IMR-90 (cell line): ENCODE results near the gene DBNL. TPM values are rescaled to one million over a fixed set of nuclear protein-coding genes. Genes with fewer than 3 reads are reported as not detected.

ENCODE experiments used
- ATAC-seq: fragments of 200-7000 bp; cut with Tn5 transposase; 2 replicates; pipeline ENCODE4 v1.9.1; 2020; ENCODE audit warnings: low read depth, mild to moderate bottlenecking, moderate library complexity
- BruUV-seq: library from RNA; stranded (reverse); fragments of 400-500 nt; replicated peaks from 2 replicates; lab custom pipeline; 2021; lab: Mats Ljungman, UMichigan
- CTCF ChIA-PET: fragments of 300-600 bp; formaldehyde crosslinking; extraction: SDS; loops from one replicate; lab custom pipeline; 2021; ENCODE audit warnings: antibody characterized with exemption; lab: Yijun Ruan, JAX
- POLR2A ChIA-PET: fragments of 300-600 bp; sonication (Branson Sonifier 250); formaldehyde crosslinking; loops from one replicate; lab custom pipeline; 2022; ENCODE audit warnings: antibody characterized with exemption; ENCODE audit not compliant: unreplicated experiment; lab: Charles Lee
- DNase-seq: peaks from one replicate; pipeline ENCODE4 v3.0.0; 2013
- H2AFZ ChIP-seq: replicated peaks from 2 replicates; pipeline ENCODE3; 2013; ENCODE audit warnings: low read length, mild to moderate bottlenecking; ENCODE audit not compliant: poor library complexity
- H2AK5ac ChIP-seq: 2 replicates; pipeline ENCODE4 v1.6.1; 2013; ENCODE audit warnings: low read depth, low read length, inconsistent platforms
- H2AK9ac ChIP-seq: replicated peaks from 2 replicates; pipeline ENCODE3; 2013; ENCODE audit warnings: mild to moderate bottlenecking, low read depth, low read length, moderate library complexity; ENCODE audit not compliant: poor library complexity
- H2BK120ac ChIP-seq: 2 replicates; pipeline ENCODE4 v1.6.1; 2013; ENCODE audit warnings: low read depth, low read length, inconsistent platforms
- H2BK15ac ChIP-seq: 3 replicates; pipeline ENCODE4 v1.6.1; 2013; ENCODE audit warnings: low read depth, low read length, inconsistent platforms
- H2BK20ac ChIP-seq: 2 replicates; pipeline ENCODE4 v1.6.1; 2013; ENCODE audit warnings: low read depth, mild to moderate bottlenecking, inconsistent platforms, low read length, moderate library complexity
- H2BK5ac ChIP-seq: 2 replicates; pipeline ENCODE4 v1.6.1; 2013; ENCODE audit warnings: mild to moderate bottlenecking, low read depth, low read length, inconsistent platforms; ENCODE audit not compliant: poor library complexity, severe bottlenecking
- H3K14ac ChIP-seq: replicated peaks from 2 replicates; pipeline ENCODE4 v1.6.1; 2013; ENCODE audit warnings: low read depth, low read length, inconsistent platforms
- H3K18ac ChIP-seq: 2 replicates; pipeline ENCODE4 v1.6.1; 2013; ENCODE audit warnings: low read depth, low read length, control low read depth
- H3K23ac ChIP-seq: 2 replicates; pipeline ENCODE4 v1.6.1; 2013; ENCODE audit warnings: low read depth, low read length, inconsistent platforms
- H3K27ac ChIP-seq: 2 replicates; pipeline ENCODE4 v1.5.1; 2013; ENCODE audit warnings: mild to moderate bottlenecking, control low read depth, low read length; ENCODE audit not compliant: insufficient read depth
- H3K27me3 ChIP-seq: 2 replicates; pipeline ENCODE4 v1.6.1; 2013; ENCODE audit warnings: low read length; ENCODE audit not compliant: control insufficient read depth, insufficient read depth
- H3K36me3 ChIP-seq: 2 replicates; pipeline ENCODE4 v1.6.1; 2013; ENCODE audit warnings: low read length, mixed read lengths; ENCODE audit not compliant: control insufficient read depth, insufficient read depth
- H3K4ac ChIP-seq: 2 replicates; pipeline ENCODE4 v1.6.1; 2013; ENCODE audit warnings: low read depth, low read length, inconsistent platforms
- H3K4me1 ChIP-seq: 2 replicates; pipeline ENCODE4 v1.6.1; 2013; ENCODE audit warnings: low read length, mixed read lengths; ENCODE audit not compliant: control insufficient read depth, insufficient read depth
- H3K4me2 ChIP-seq: 2 replicates; pipeline ENCODE4 v1.6.1; 2013; ENCODE audit warnings: low read depth, mild to moderate bottlenecking, control low read depth, low read length, moderate library complexity
- H3K4me3 ChIP-seq: 2 replicates; pipeline ENCODE4 v1.5.1; 2013; ENCODE audit warnings: low read depth, mild to moderate bottlenecking, control low read depth, low read length, moderate library complexity; ENCODE audit not compliant: insufficient read depth
- H3K56ac ChIP-seq: 2 replicates; pipeline ENCODE4 v1.6.1; 2013; ENCODE audit warnings: low read length, inconsistent platforms; ENCODE audit not compliant: insufficient read depth; ENCODE audit errors: extremely low read depth
- H3K79me1 ChIP-seq, 2 experiments: 2 replicates each; pipeline ENCODE4 v1.6.1; 2013; ENCODE audit warnings: low read length in 2 of 2, inconsistent platforms in 1 of 2, low read depth in 1 of 2
- H3K9ac ChIP-seq: 2 replicates; pipeline ENCODE4 v1.6.1; 2013; ENCODE audit warnings: low read depth, low read length, control low read depth
- H3K9me1 ChIP-seq: 2 replicates; pipeline ENCODE4 v1.6.1; 2013; ENCODE audit warnings: low read length, inconsistent platforms; ENCODE audit not compliant: insufficient read depth
- H3K9me3 ChIP-seq: 2 replicates; pipeline ENCODE4 v1.6.1; 2013; ENCODE audit warnings: low read length; ENCODE audit not compliant: control insufficient read depth, insufficient read depth
- H4K20me1 ChIP-seq: 2 replicates; pipeline ENCODE4 v1.6.1; 2013; ENCODE audit warnings: low read length, inconsistent platforms; ENCODE audit not compliant: insufficient read depth
- H4K5ac ChIP-seq: 2 replicates; pipeline ENCODE4 v1.6.1; 2013; ENCODE audit warnings: mild to moderate bottlenecking, low read depth, low read length, control low read depth
- H4K8ac ChIP-seq, 2 experiments: 2 replicates each; pipeline ENCODE4 v1.6.1; 2013; ENCODE audit warnings: low read depth in 2 of 2, low read length in 2 of 2, control low read depth in 1 of 2, inconsistent platforms in 1 of 2
- H4K91ac ChIP-seq: 2 replicates; pipeline ENCODE4 v1.6.1; 2013; ENCODE audit warnings: low read depth, low read length, inconsistent platforms; ENCODE audit not compliant: insufficient read depth
- BHLHE40 ChIP-seq: fragments of 150-350 bp; IDR thresholded peaks from 2 replicates; pipeline ENCODE4 v1.6.1; 2016; ENCODE audit warnings: mild to moderate bottlenecking, low read depth, low read length
- CEBPB ChIP-seq: IDR thresholded peaks from 2 replicates; pipeline ENCODE4 v1.6.1; 2012; ENCODE audit warnings: low read depth, low read length, improper control_type of control experiment
- CHD1 ChIP-seq: IDR thresholded peaks from 2 replicates; pipeline ENCODE4 v1.6.1; 2012; ENCODE audit warnings: low read depth, low read length, improper control_type of control experiment
- CTCF ChIP-seq: conservative IDR thresholded peaks from 2 replicates; pipeline ENCODE4 v1.5.1; 2012; ENCODE audit warnings: mild to moderate bottlenecking, low read depth, low read length, improper control_type of control experiment
- ELK1 ChIP-seq: fragments of 150-350 bp; IDR thresholded peaks from 2 replicates; pipeline ENCODE4 v1.6.1; 2016; ENCODE audit warnings: low read depth, mild to moderate bottlenecking, low read length, moderate library complexity, borderline replicate concordance
- FOS ChIP-seq: fragments of 150-350 bp; IDR thresholded peaks from 2 replicates; pipeline ENCODE4 v1.6.1; 2016; ENCODE audit warnings: low read depth, low read length
- MAFK ChIP-seq: IDR thresholded peaks from 2 replicates; pipeline ENCODE4 v1.6.1; 2012; ENCODE audit warnings: low read depth, low read length, improper control_type of control experiment
- MAZ ChIP-seq: IDR thresholded peaks from 2 replicates; pipeline ENCODE4 v1.6.1; 2012; ENCODE audit warnings: low read depth, mild to moderate bottlenecking, low read length, improper control_type of control experiment, moderate library complexity, borderline replicate concordance
- MXI1 ChIP-seq: IDR thresholded peaks from 2 replicates; pipeline ENCODE4 v1.6.1; 2012; ENCODE audit warnings: low read depth, mild to moderate bottlenecking, low read length, moderate library complexity, borderline replicate concordance
- NFE2L2 ChIP-seq: fragments of 150-350 bp; IDR thresholded peaks from 2 replicates; pipeline ENCODE4 v1.6.1; 2016; ENCODE audit warnings: low read depth, mild to moderate bottlenecking, low read length
- POLR2A ChIP-seq: IDR thresholded peaks from 2 replicates; pipeline ENCODE4 v1.6.1; 2012; ENCODE audit warnings: mild to moderate bottlenecking, low read depth, low read length
- RAD21 ChIP-seq: IDR thresholded peaks from 2 replicates; pipeline ENCODE4 v1.6.1; 2012; ENCODE audit warnings: low read length, improper control_type of control experiment
- RCOR1 ChIP-seq: IDR thresholded peaks from 2 replicates; pipeline ENCODE4 v1.6.1; 2012; ENCODE audit warnings: mild to moderate bottlenecking, low read length, improper control_type of control experiment; ENCODE audit not compliant: insufficient replicate concordance
- RFX5 ChIP-seq: IDR thresholded peaks from 2 replicates; pipeline ENCODE4 v1.8.0; 2012; ENCODE audit warnings: low read depth, mild to moderate bottlenecking, low read length, moderate library complexity
- SMC3 ChIP-seq: fragments of 150-350 bp; IDR thresholded peaks from 2 replicates; pipeline ENCODE4 v1.6.1; 2016; ENCODE audit warnings: low read depth, mild to moderate bottlenecking, antibody characterized with exemption, low read length, moderate library complexity
- USF2 ChIP-seq: fragments of 150-350 bp; IDR thresholded peaks from 2 replicates; pipeline ENCODE4 v1.6.1; 2017; ENCODE audit warnings: mild to moderate bottlenecking, antibody characterized with exemption, low read length, low read depth
- WGBS, 2 experiments: methylation state at CpG; one replicate each; pipeline versions ENCODE4 v1.1.5 to v1.1.7; 2013; ENCODE audit warnings: missing lambda C conversion rate in 2 of 2; ENCODE audit not compliant: insufficient read length in 1 of 2; ENCODE audit errors: extremely low coverage in 2 of 2; 5-methylcytosine and 5-hydroxymethylcytosine counted together
- dilution Hi-C: fragments of 300-500 bp; cut with HindIII; formaldehyde crosslinking; loops from one replicate; pipeline ENCODE4 v1.14.3; 2018; ENCODE audit warnings: low sequenced_read_pairs; ENCODE audit not compliant: unreplicated experiment
- in situ Hi-C: fragments of 300-500 bp; cut with MboI; formaldehyde crosslinking; loops from 3 replicates; pipeline ENCODE4 v1.14.3; 2019; ENCODE audit warnings: low sequenced_read_pairs, inconsistent platforms, mixed read lengths
- intact Hi-C: fragments of 100-400 bp; cut with micrococcal nuclease; formaldehyde crosslinking; loops from 2 replicates; pipeline ENCODE4 v1.10.0; 2022
- polyA plus RNA-seq, 3 experiments: library from polyadenylated mRNA; depleted of rRNA; stranded (reverse); fragments of >200 nt; gene quantifications; 2 replicates each; pipeline ENCODE4 v1.2.3, GENCODE V29; 2012; ENCODE audit warnings: low replicate concordance in 1 of 3
- total RNA-seq: library from RNA; depleted of rRNA; stranded (reverse); fragments of >200 nt; gene quantifications from 2 replicates; pipeline ENCODE4 v1.2.3, GENCODE V29; 2012

Gene DBNL
- total and polyA plus RNA-seq, 2 of the 4 experiments (the other 2 are of a cell fraction): 157 to 179 TPM

- Histone ChIP-seq H3K14ac (no peak overlapping the region), H2AK9ac (peak overlapping the region; percentile 59), H3K4me2 (peak overlapping the region; percentile 36; the same call in 1 of the 2 replicates), H2AK5ac (peak overlapping the region; percentile 51; the same call in 1 of the 2 replicates), H3K9me1 (peaks cover 21% of the 10 kb centered on the region), H2BK120ac (no peak overlapping the region), H2AFZ (no peak overlapping the region), H3K27me3 (no peaks in the 10 kb centered on the region), H2BK5ac (no peak overlapping the region), H4K5ac (no peak overlapping the region), H2BK15ac (no peak overlapping the region), H4K20me1 (no peaks in the 10 kb centered on the region; the same call in 1 of the 2 replicates), H4K91ac (no peak overlapping the region), H3K36me3 (peaks cover 39% of the 10 kb centered on the region), H3K79me1 (peaks cover 7 to 38% of the 10 kb centered on the region in 2 experiments; a peak in 3 of 4 replicates), H3K56ac (no peak overlapping the region), H3K27ac (no peak overlapping the region), H2BK20ac (no peak overlapping the region), H3K9me3 (no peaks in the 10 kb centered on the region), H3K9ac (no peak overlapping the region), H3K23ac (0 out of 2 replicates have a peak overlapping the region, but pooled peaks have one; percentile 17), H3K4me3 (no peak overlapping the region), H3K18ac (no peak overlapping the region), H3K4me1 (peaks cover 15% of the 10 kb centered on the region), H3K4ac (no peak overlapping the region; the same call in 1 of the 2 replicates), H4K8ac (peak overlapping the region in 1 of 2 experiments; percentile 28; a peak in 1 of 4 replicates)
- in situ Hi-C loops: no loop called here
- ATAC-seq: no peak
- TF ChIP-seq MAZ: no peak
- TF ChIP-seq CHD1: no peak
- no peak for TF ChIP-seq POLR2A
- TF ChIP-seq ELK1: no peak
- TF ChIP-seq BHLHE40: no peak
- no peak for TF ChIP-seq NFE2L2
- TF ChIP-seq RFX5: no peak
- no peak for TF ChIP-seq MAFK
- TF ChIP-seq CEBPB: no peak
- TF ChIP-seq USF2: no peak
- TF ChIP-seq RCOR1: no peak
- TF ChIP-seq CTCF: no peak
- TF ChIP-seq SMC3: no peak
- no peak for TF ChIP-seq MXI1
- TF ChIP-seq RAD21: no peak
- TF ChIP-seq FOS: no peak
- CTCF ChIA-PET: no interaction called here
- 83% methylated on average over 1 of the region's 11 CpGs; no CpG with 5 or more reads in 1 of the 2 experiments for WGBS, 2 experiments
- POLR2A ChIA-PET: no interaction called here
- dilution Hi-C loops: no loop called here
- DNase-seq: no peak
- no TSS peak for BruUV-seq
- intact Hi-C loops: no loop called here
Observed at GRCh38 chr7:44080686-44081265, 36.3 kb downstream of the DBNL start.
